ENCODE results near the gene NFKBIZ.
A peak's percentile ranks its signal among the peaks of the same experiment; 100 is the strongest.

NFKBIZ gene

GRCh38 chr3:101836652-101837598, 12.4 kb upstream of the NFKBIZ start:
- no peak overlapping the region for H3K27ac ChIP-seq (ENCODE audit: low read depth, low read length)
- peaks cover 14 to 30% of the 10 kb centered on the region in 2 donors for H3K4me1 ChIP-seq (ENCODE audit: control insufficient read depth in 1 of 2, insufficient read depth in 2 of 2, low read length in 2 of 2)
- no peaks in the 10 kb centered on the region for H3K27me3 ChIP-seq (ENCODE audit: control insufficient read depth in 1 of 2, insufficient read depth in 2 of 2, low read length in 2 of 2)
- H3K36me3 ChIP-seq (ENCODE audit: control insufficient read depth in 1 of 2, insufficient read depth in 2 of 2, low read length in 2 of 2) = no peaks in the 10 kb centered on the region
- H3K9ac ChIP-seq (ENCODE audit: low read depth in 1 of 2, low read length in 2 of 2) = no peak overlapping the region
- H3K9me3 ChIP-seq (ENCODE audit: control insufficient read depth in 1 of 2, low read length in 2 of 2) = no peaks in the 10 kb centered on the region
- no peak overlapping the region for H3K4me3 ChIP-seq (ENCODE audit: low read depth in 1 of 2, low read length in 2 of 2)

DNA sequence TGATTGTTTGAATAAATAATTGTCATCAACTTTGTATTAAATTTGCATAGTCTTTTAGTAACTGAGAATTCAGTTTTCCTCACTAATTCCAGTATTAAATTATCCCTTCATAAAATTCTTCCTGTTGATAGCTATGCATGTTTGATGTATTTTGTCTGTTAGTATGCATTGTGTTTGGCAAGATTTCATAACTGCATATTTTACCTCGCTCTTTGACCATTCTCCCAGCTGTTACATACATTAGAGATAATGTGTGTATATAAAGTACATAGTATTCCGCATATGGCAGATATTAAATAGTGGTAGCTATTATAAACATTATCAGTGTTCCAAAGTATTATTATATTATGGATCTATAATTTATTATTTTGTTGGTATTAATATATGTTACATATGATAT, 10.6 kb upstream of the NFKBIZ start:
- Histone ChIP-seq H3K4me1 (ENCODE audit: control insufficient read depth in 1 of 2, insufficient read depth in 2 of 2, low read length in 2 of 2) (peaks cover 10 to 24% of the 10 kb centered on the region in 2 donors), H3K27me3 (ENCODE audit: control insufficient read depth in 1 of 2, insufficient read depth in 2 of 2, low read length in 2 of 2) (no peaks in the 10 kb centered on the region), H3K4me3 (ENCODE audit: low read depth in 1 of 2, low read length in 2 of 2) (no peak overlapping the region), H3K9me3 (ENCODE audit: control insufficient read depth in 1 of 2, low read length in 2 of 2) (no peaks in the 10 kb centered on the region), H3K36me3 (ENCODE audit: control insufficient read depth in 1 of 2, insufficient read depth in 2 of 2, low read length in 2 of 2) (no peaks in the 10 kb centered on the region), H3K9ac (ENCODE audit: low read depth in 1 of 2, low read length in 2 of 2) (no peak overlapping the region), H3K27ac (ENCODE audit: low read depth, low read length) (no peak overlapping the region)

GRCh38 chr3:101840066-101840465, 9.2 kb upstream of the NFKBIZ start:
- Histone ChIP-seq H3K27me3 (ENCODE audit: control insufficient read depth in 1 of 2, insufficient read depth in 2 of 2, low read length in 2 of 2) (no peaks in the 10 kb centered on the region), H3K9me3 (ENCODE audit: control insufficient read depth in 1 of 2, low read length in 2 of 2) (no peaks in the 10 kb centered on the region)

GRCh38 chr3:101842245-101842934, 6.9 kb upstream of the NFKBIZ start:
- no peaks in the 10 kb centered on the region for H3K9me3 ChIP-seq (ENCODE audit: control insufficient read depth in 1 of 2, low read length in 2 of 2)
- H3K27me3 ChIP-seq (ENCODE audit: control insufficient read depth in 1 of 2, insufficient read depth in 2 of 2, low read length in 2 of 2) = no peaks in the 10 kb centered on the region
- no peak overlapping the region for H3K27ac ChIP-seq (ENCODE audit: low read depth, low read length)
- H3K4me1 ChIP-seq (ENCODE audit: control insufficient read depth in 1 of 2, insufficient read depth in 2 of 2, low read length in 2 of 2) = peaks cover 12 to 30% of the 10 kb centered on the region in 2 donors
- no peak overlapping the region for H3K4me3 ChIP-seq (ENCODE audit: low read depth in 1 of 2, low read length in 2 of 2)
- H3K9ac ChIP-seq (ENCODE audit: low read depth in 1 of 2, low read length in 2 of 2) = no peak overlapping the region
- H3K36me3 ChIP-seq (ENCODE audit: control insufficient read depth in 1 of 2, insufficient read depth in 2 of 2, low read length in 2 of 2) = no peaks in the 10 kb centered on the region

More at GRCh38 chr3:101840066-101840465, 9.2 kb upstream of the NFKBIZ start:
- Histone ChIP-seq H3K36me3 (ENCODE audit: control insufficient read depth in 1 of 2, insufficient read depth in 2 of 2, low read length in 2 of 2) (no peaks in the 10 kb centered on the region), H3K4me1 (ENCODE audit: control insufficient read depth in 1 of 2, insufficient read depth in 2 of 2, low read length in 2 of 2) (peaks cover 5 to 19% of the 10 kb centered on the region in 2 donors), H3K9ac (ENCODE audit: low read depth in 1 of 2, low read length in 2 of 2) (no peak overlapping the region), H3K4me3 (ENCODE audit: low read depth in 1 of 2, low read length in 2 of 2) (no peak overlapping the region), H3K27ac (ENCODE audit: low read depth, low read length) (no peak overlapping the region)

GRCh38 chr3:101842935-101843330, 6.4 kb upstream of the NFKBIZ start:
- H3K9ac ChIP-seq (ENCODE audit: low read depth in 1 of 2, low read length in 2 of 2) = no peak overlapping the region
- peaks cover 17 to 31% of the 10 kb centered on the region in 2 donors for H3K4me1 ChIP-seq (ENCODE audit: control insufficient read depth in 1 of 2, insufficient read depth in 2 of 2, low read length in 2 of 2)
- H3K9me3 ChIP-seq (ENCODE audit: control insufficient read depth in 1 of 2, low read length in 2 of 2) = no peaks in the 10 kb centered on the region
- no peaks in the 10 kb centered on the region for H3K27me3 ChIP-seq (ENCODE audit: control insufficient read depth in 1 of 2, insufficient read depth in 2 of 2, low read length in 2 of 2)
- H3K27ac ChIP-seq (ENCODE audit: low read depth, low read length) = no peak overlapping the region
- no peak overlapping the region for H3K4me3 ChIP-seq (ENCODE audit: low read depth in 1 of 2, low read length in 2 of 2)
- H3K36me3 ChIP-seq (ENCODE audit: control insufficient read depth in 1 of 2, insufficient read depth in 2 of 2, low read length in 2 of 2) = no peaks in the 10 kb centered on the region

DNA sequence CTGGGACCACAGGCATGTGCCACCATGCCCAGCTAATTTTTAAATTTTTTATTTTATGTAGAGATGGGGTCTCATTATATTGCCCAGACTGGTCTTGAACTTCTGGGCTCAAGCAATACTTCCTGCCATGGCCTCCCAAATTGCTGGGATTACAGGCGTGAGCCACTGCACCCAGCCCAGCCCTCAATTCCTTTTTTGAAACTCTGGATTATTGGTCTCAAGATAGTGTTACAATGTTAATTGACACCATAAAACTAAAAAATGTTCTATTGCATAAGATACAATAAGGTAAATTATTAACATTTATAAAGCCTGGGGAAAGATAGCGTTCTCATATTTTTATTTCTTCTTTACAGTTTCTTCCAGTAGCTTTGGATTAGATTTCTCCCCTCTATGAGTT, 3.9 kb upstream of the NFKBIZ start:
- H3K9ac ChIP-seq (ENCODE audit: low read depth in 1 of 2, low read length in 2 of 2) = no peak overlapping the region
- no peak overlapping the region for H3K4me3 ChIP-seq (ENCODE audit: low read depth in 1 of 2, low read length in 2 of 2)
- H3K36me3 ChIP-seq (ENCODE audit: control insufficient read depth in 1 of 2, insufficient read depth in 2 of 2, low read length in 2 of 2) = no peaks in the 10 kb centered on the region
- no peak overlapping the region for H3K27ac ChIP-seq (ENCODE audit: low read depth, low read length)
- H3K27me3 ChIP-seq (ENCODE audit: control insufficient read depth in 1 of 2, insufficient read depth in 2 of 2, low read length in 2 of 2) = no peaks in the 10 kb centered on the region
- peaks cover 17 to 25% of the 10 kb centered on the region in 2 donors for H3K4me1 ChIP-seq (ENCODE audit: control insufficient read depth in 1 of 2, insufficient read depth in 2 of 2, low read length in 2 of 2)
- H3K9me3 ChIP-seq (ENCODE audit: control insufficient read depth in 1 of 2, low read length in 2 of 2) = no peaks in the 10 kb centered on the region

DNA sequence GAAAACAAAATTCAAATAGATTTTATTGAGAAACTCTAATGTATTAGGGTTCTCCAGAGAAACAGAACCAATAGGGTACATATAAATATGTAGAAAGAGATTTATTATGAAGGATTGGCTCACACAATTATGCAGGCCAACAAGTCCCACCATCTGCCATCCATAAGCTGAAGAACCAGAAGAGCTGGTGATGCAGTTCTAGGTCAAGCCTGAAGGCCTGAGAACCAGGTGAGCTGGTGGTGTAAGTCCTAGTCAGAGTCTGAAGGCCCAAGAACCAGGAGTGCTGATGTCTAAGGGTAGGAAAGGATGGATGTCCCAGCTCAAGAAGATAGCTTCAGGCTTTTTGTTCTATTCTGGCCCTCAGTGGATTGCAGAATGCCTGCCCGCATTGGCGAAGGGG, 2.6 kb upstream of the NFKBIZ start:
- Histone ChIP-seq H3K27me3 (ENCODE audit: control insufficient read depth in 1 of 2, insufficient read depth in 2 of 2, low read length in 2 of 2) (no peaks in the 10 kb centered on the region), H3K9ac (ENCODE audit: low read depth in 1 of 2, low read length in 2 of 2) (no peak overlapping the region), H3K27ac (ENCODE audit: low read depth, low read length) (no peak overlapping the region), H3K36me3 (ENCODE audit: control insufficient read depth in 1 of 2, insufficient read depth in 2 of 2, low read length in 2 of 2) (peaks cover 3 to 6% of the 10 kb centered on the region in 2 donors), H3K9me3 (ENCODE audit: control insufficient read depth in 1 of 2, low read length in 2 of 2) (no peaks in the 10 kb centered on the region), H3K4me3 (ENCODE audit: low read depth in 1 of 2, low read length in 2 of 2) (no peak overlapping the region), H3K4me1 (ENCODE audit: control insufficient read depth in 1 of 2, insufficient read depth in 2 of 2, low read length in 2 of 2) (peaks cover 17 to 25% of the 10 kb centered on the region in 2 donors)

DNA sequence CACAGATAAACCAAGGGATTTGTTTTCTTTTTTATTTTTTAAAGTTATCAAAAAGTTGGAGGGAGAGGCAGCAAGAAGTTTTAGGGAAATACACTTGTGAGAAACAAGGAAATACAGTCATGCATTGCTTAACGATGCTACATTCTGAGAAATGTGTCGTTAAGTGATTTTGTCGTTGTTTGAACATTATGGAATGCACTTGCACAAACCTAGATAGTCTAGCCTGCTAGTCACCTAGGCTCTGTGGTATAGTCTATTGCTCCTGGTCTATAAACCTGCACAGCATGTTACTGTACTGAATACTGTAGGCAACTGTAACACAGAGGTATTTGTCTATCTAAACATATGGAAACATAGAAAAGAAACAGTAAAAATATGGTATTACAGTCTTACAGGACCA, 2.0 kb upstream of the NFKBIZ start:
- Histone ChIP-seq H3K4me1 (ENCODE audit: control insufficient read depth in 1 of 2, insufficient read depth in 2 of 2, low read length in 2 of 2) (peaks cover 17 to 31% of the 10 kb centered on the region in 2 donors), H3K9me3 (ENCODE audit: control insufficient read depth in 1 of 2, low read length in 2 of 2) (no peaks in the 10 kb centered on the region), H3K27me3 (ENCODE audit: control insufficient read depth in 1 of 2, insufficient read depth in 2 of 2, low read length in 2 of 2) (no peaks in the 10 kb centered on the region), H3K36me3 (ENCODE audit: control insufficient read depth in 1 of 2, insufficient read depth in 2 of 2, low read length in 2 of 2) (peaks cover 7 to 12% of the 10 kb centered on the region in 2 donors), H3K27ac (ENCODE audit: low read depth, low read length) (no peak overlapping the region), H3K4me3 (ENCODE audit: low read depth in 1 of 2, low read length in 2 of 2) (no peak overlapping the region), H3K9ac (ENCODE audit: low read depth in 1 of 2, low read length in 2 of 2) (no peak overlapping the region)

DNA sequence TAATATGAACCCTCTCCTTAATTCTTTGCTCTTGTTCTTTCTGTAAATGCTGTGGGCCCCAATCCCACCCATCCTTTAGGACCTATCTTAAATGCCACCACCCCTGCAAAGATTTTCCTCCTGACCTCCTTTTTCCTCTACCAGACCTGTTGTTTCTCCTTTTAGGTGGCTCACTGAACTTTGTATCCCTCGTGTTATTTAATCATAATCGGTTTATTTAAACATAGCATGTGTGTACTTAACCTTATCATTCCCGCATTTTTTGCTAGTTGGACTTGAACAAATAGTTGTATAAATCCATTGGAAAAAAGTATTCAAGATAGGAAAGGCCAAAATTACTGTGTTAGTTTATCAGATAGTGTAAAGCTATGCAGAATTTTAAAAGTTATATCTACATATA, 988 bp upstream of the NFKBIZ start:
- peak overlapping the region; percentile 68 to 73 for H3K4me3 ChIP-seq (ENCODE audit: low read depth in 1 of 2, low read length in 2 of 2)
- H3K27ac ChIP-seq (ENCODE audit: low read depth, low read length) = peak overlapping the region; percentile 94
- peaks cover 25 to 41% of the 10 kb centered on the region in 2 donors for H3K4me1 ChIP-seq (ENCODE audit: control insufficient read depth in 1 of 2, insufficient read depth in 2 of 2, low read length in 2 of 2)
- H3K36me3 ChIP-seq (ENCODE audit: control insufficient read depth in 1 of 2, insufficient read depth in 2 of 2, low read length in 2 of 2) = peaks cover 16 to 20% of the 10 kb centered on the region in 2 donors
- no peaks in the 10 kb centered on the region for H3K27me3 ChIP-seq (ENCODE audit: control insufficient read depth in 1 of 2, insufficient read depth in 2 of 2, low read length in 2 of 2)
- H3K9ac ChIP-seq (ENCODE audit: low read depth in 1 of 2, low read length in 2 of 2) = peak overlapping the region; percentile 74 to 77
- H3K9me3 ChIP-seq (ENCODE audit: control insufficient read depth in 1 of 2, low read length in 2 of 2) = no peaks in the 10 kb centered on the region

GRCh38 chr3:101849714-101850245, 466 bp downstream of the NFKBIZ start:
- Histone ChIP-seq H3K36me3 (ENCODE audit: control insufficient read depth in 1 of 2, insufficient read depth in 2 of 2, low read length in 2 of 2) (peaks cover 30 to 31% of the 10 kb centered on the region in 2 donors), H3K4me1 (ENCODE audit: control insufficient read depth in 1 of 2, insufficient read depth in 2 of 2, low read length in 2 of 2) (peaks cover 30 to 49% of the 10 kb centered on the region in 2 donors), H3K9me3 (ENCODE audit: control insufficient read depth in 1 of 2, low read length in 2 of 2) (no peaks in the 10 kb centered on the region), H3K27ac (ENCODE audit: low read depth, low read length) (peak overlapping the region; percentile 94), H3K27me3 (ENCODE audit: control insufficient read depth in 1 of 2, insufficient read depth in 2 of 2, low read length in 2 of 2) (no peaks in the 10 kb centered on the region), H3K9ac (ENCODE audit: low read depth in 1 of 2, low read length in 2 of 2) (peak overlapping the region; percentile 91 to 96), H3K4me3 (ENCODE audit: low read depth in 1 of 2, low read length in 2 of 2) (peak overlapping the region; percentile 75 to 94)

Measured in duodenal mucosa (tissue), 2 donors.